Suprapubic skin (tissue), 4 donors: ENCODE measurements around the gene RFK. TPM values are rescaled to one million over a fixed set of nuclear protein-coding genes. Genes with fewer than 3 reads are reported as not detected.

Experiments
- DNase-seq, 2 donors: peaks; one replicate each; pipeline ENCODE4 v3.0.0-alpha.2; 2019; ENCODE audit warnings: low spot score in 2 of 2
- H3K27ac ChIP-seq: fragments of 200-600 bp; sonication (generic); one replicate; pipeline ENCODE4 v1.5.1; 2019
- H3K27me3 ChIP-seq: fragments of 200-600 bp; sonication (generic); one replicate; pipeline ENCODE4 v1.5.1; 2019
- H3K36me3 ChIP-seq: fragments of 200-600 bp; sonication (generic); one replicate; pipeline ENCODE4 v1.5.1; 2019
- H3K4me1 ChIP-seq: fragments of 200-600 bp; sonication (generic); one replicate; pipeline ENCODE4 v1.5.1; 2019
- H3K4me3 ChIP-seq: fragments of 200-600 bp; sonication (generic); one replicate; pipeline ENCODE4 v1.5.1; 2019; ENCODE audit warnings: mild to moderate bottlenecking
- H3K9me3 ChIP-seq: fragments of 200-600 bp; sonication (generic); one replicate; pipeline ENCODE4 v1.5.1; 2019
- CTCF ChIP-seq, 2 donors: fragments of 200-600 bp in 1 of 2; fragments of 450-650 bp in 1 of 2; sonication (generic) in 1 of 2; IDR thresholded peaks; one replicate each; pipeline ENCODE4 v1.5.1; 2016 to 2019; ENCODE audit warnings: antibody characterized with exemption in 2 of 2, mild to moderate bottlenecking in 1 of 2, moderate library complexity in 1 of 2
- EP300 ChIP-seq: sonication (generic); formaldehyde crosslinking; IDR thresholded peaks from one replicate; pipeline ENCODE4 v1.6.1; 2017; ENCODE audit warnings: antibody characterized with exemption
- POLR2A ChIP-seq, 2 donors: fragments of 450-650 bp; IDR thresholded peaks; one replicate each; pipeline ENCODE4 v1.6.1; 2017; ENCODE audit warnings: antibody characterized with exemption in 2 of 2, mild to moderate bottlenecking in 2 of 2, moderate library complexity in 2 of 2
- POLR2AphosphoS5 ChIP-seq, 3 donors: sonication (generic); formaldehyde crosslinking; IDR thresholded peaks; one replicate each; pipeline ENCODE4 v1.6.1; 2017; ENCODE audit warnings: antibody characterized with exemption in 3 of 3
- WGBS: methylation state at CpG from one replicate; pipeline ENCODE4 v1.1.5; 2018; 5-methylcytosine and 5-hydroxymethylcytosine counted together
- total RNA-seq, 4 donors: library from RNA; depleted of rRNA; stranded (reverse); fragments of >200 nt; gene quantifications; one replicate each; pipeline ENCODE4 v1.1.0, GENCODE V29; 2016

Gene RFK
- total RNA-seq, 4 donors from 2014 or later, result 6.3 to 14.4 (median 10.5) TPM

DNA sequence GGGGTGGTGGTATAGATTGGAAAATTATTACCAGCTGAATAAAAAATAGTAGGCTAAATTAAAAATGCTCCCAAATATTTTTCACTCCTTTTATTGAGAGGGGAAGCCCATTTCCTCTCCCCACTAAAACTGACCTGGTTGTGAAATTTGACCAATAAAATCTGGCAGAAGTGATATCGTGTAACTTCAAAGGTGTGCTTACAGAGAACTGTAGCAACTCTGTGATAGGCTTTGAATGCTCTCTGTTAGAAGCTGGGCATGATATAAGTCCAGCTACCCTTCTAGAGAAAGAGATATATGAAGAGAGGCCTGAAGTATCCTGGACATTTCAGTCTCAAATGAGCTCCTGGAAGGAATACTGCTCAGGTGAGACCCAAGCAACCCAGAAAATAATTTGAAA is 10.2 kb upstream of the RFK start:
- DNase-seq, result no peak
- 68% methylated on average over 1 of the region's 1 CpG for WGBS
- H3K4me1 ChIP-seq, result no peaks in the 10 kb centered on the region

DNA sequence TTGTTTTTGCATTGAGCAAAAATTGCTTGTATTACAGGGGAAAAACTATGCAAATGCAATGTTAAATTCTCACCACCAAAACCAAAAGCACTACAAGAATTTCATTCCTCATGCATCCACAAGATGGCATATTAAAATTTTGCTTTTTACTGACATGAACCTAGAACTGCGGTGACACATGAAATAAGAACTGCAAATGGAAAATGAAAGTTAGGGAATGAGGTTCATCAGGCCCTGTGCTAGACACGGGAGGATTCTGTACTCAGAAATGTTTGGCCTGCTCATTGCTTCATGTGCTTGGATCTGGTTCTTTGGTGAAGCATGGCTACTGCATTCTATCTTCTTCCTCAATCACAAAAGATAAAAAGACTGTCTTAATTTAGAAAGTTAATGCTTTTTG is 9.1 kb upstream of the RFK start:
- H3K9me3 ChIP-seq, result no peaks in the 10 kb centered on the region
- H3K4me1 ChIP-seq, result no peaks in the 10 kb centered on the region
- no peaks in the 10 kb centered on the region for H3K36me3 ChIP-seq
- no peaks in the 10 kb centered on the region for H3K27me3 ChIP-seq
- no peak overlapping the region for H3K27ac ChIP-seq
- H3K4me3 ChIP-seq, result no peak overlapping the region
- DNase-seq, result no peak
- 0% methylated on average over 2 of the region's 2 CpGs for WGBS
- TF ChIP-seq CTCF (IDR thresholded peaks at IDR 0.05) (peak; percentile 27 to 34), EP300 (no peak), POLR2A (IDR thresholded peaks at IDR 0.05) (no peak), POLR2AphosphoS5 (IDR thresholded peaks at IDR 0.05) (no peak)

More for the DNA sequence above, 10.2 kb upstream of the RFK start:
- no peaks in the 10 kb centered on the region for H3K9me3 ChIP-seq
- H3K4me3 ChIP-seq, result no peak overlapping the region
- no peaks in the 10 kb centered on the region for H3K36me3 ChIP-seq
- H3K27ac ChIP-seq, result no peak overlapping the region
- no peaks in the 10 kb centered on the region for H3K27me3 ChIP-seq
- TF ChIP-seq POLR2AphosphoS5 (IDR thresholded peaks at IDR 0.05), result no peak
- no peak for TF ChIP-seq EP300
- TF ChIP-seq POLR2A (IDR thresholded peaks at IDR 0.05), result no peak
- no peak for TF ChIP-seq CTCF (IDR thresholded peaks at IDR 0.05)

GRCh38 chr9:76401580-76402354 is 7.5 kb upstream of the RFK start:
- Histone ChIP-seq H3K4me1 (no peaks in the 10 kb centered on the region), H3K4me3 (no peak overlapping the region), H3K27ac (no peak overlapping the region), H3K27me3 (no peaks in the 10 kb centered on the region), H3K9me3 (no peaks in the 10 kb centered on the region), H3K36me3 (no peaks in the 10 kb centered on the region)
- 84% methylated on average over 3 of the region's 3 CpGs for WGBS
- no peak for DNase-seq
- TF ChIP-seq EP300, result no peak
- no peak for TF ChIP-seq CTCF (IDR thresholded peaks at IDR 0.05)
- TF ChIP-seq POLR2A (IDR thresholded peaks at IDR 0.05), result no peak
- no peak for TF ChIP-seq POLR2AphosphoS5 (IDR thresholded peaks at IDR 0.05)

DNA sequence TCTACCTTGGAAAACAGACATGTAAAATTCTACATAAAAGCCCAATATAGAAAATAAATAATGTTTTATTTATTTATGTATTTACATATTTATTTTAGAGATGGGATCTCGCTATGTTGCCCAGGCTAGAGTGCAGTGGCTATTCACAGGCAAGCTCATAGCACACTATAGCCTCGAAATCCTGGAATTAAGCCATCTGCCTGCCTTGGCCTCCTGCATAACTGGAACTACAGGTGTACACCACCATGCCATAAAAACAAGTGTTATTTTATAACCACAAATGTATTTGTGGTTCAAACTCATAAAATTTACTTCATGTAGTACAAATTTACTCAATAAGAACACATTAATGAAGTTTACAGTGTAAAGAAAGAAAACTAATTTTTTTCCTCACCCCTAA is 7.0 kb upstream of the RFK start:
- H3K4me3 ChIP-seq, result no peak overlapping the region
- DNase-seq, result no peak
- WGBS, result 84% methylated on average over 2 of the region's 2 CpGs
- no peaks in the 10 kb centered on the region for H3K9me3 ChIP-seq
- H3K4me1 ChIP-seq, result no peaks in the 10 kb centered on the region
- no peaks in the 10 kb centered on the region for H3K27me3 ChIP-seq
- H3K36me3 ChIP-seq, result no peaks in the 10 kb centered on the region
- no peak overlapping the region for H3K27ac ChIP-seq
- TF ChIP-seq POLR2AphosphoS5 (IDR thresholded peaks at IDR 0.05) (no peak), POLR2A (IDR thresholded peaks at IDR 0.05) (no peak), CTCF (IDR thresholded peaks at IDR 0.05) (no peak), EP300 (no peak)

- Histone ChIP-seq H3K9me3 (no peaks in the 10 kb centered on the region), H3K27ac (no peak overlapping the region), H3K4me1 (peaks cover 1% of the 10 kb centered on the region), H3K36me3 (no peaks in the 10 kb centered on the region), H3K27me3 (no peaks in the 10 kb centered on the region), H3K4me3 (no peak overlapping the region)
- 21% methylated on average over 1 of the region's 1 CpG for WGBS
- no peak for DNase-seq
- no peak for TF ChIP-seq EP300
These were observed 6.4 kb upstream of the RFK start for GRCh38 chr9:76400534-76401096.
